Middle frontal gyrus (tissue), 1 donor: ENCODE results near the gene SCYGR2.
"Not testable (repeated sequence)": the region's sequence is repeated elsewhere in the genome, so short reads cannot be mapped to it uniquely, and the experiment has no call there.

Source experiments
- DNase-seq: peaks from one replicate; pipeline ENCODE4 v3.0.0-alpha.2; 2015; ENCODE audit warnings: low spot score; ENCODE audit errors: extremely low spot score

Gene SCYGR2, protein sequence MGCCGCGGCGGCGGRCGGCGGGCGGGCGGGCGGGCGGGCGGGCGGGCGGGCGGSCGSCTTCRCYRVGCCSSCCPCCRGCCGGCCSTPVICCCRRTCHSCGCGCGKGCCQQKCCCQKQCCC

DNA sequence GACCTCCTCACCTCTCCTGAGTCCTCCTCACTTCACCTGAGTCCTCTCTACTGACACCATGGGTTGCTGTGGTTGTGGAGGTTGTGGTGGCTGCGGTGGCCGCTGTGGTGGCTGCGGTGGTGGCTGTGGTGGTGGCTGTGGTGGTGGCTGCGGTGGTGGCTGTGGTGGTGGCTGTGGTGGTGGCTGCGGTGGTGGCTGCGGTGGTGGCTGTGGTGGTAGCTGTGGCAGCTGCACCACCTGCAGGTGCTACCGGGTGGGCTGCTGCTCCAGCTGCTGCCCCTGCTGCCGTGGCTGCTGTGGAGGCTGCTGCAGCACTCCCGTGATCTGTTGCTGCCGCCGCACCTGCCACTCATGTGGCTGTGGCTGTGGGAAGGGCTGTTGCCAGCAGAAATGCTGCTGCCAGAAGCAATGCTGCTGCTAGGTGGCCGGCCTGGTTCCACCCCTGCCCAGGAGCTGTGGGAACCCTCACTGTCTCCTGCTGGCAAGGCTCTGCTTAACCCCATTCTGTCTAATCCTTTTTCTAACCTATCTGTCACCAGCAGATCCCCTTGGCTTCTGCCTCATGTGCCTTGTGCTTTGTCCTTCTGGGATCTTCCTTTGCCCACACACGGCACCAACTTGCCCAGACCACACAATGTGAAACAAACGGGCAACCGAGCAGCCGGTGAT lies at the start of gene SCYGR2:
SCYGR2 (plus strand) TSS at position 59 of the 669 bp plus-strand sequence; CDS start at position 59, 0 bp downstream.
- not testable (repeated sequence) for DNase-seq

GRCh38 chr2:227551836-227552235 lies 46.9 kb upstream of the SCYGR2 start:
- no peak for DNase-seq

- no peak for DNase-seq
Measured at GRCh38 chr2:227562581-227562980, 36.1 kb upstream of the SCYGR2 start.

DNA sequence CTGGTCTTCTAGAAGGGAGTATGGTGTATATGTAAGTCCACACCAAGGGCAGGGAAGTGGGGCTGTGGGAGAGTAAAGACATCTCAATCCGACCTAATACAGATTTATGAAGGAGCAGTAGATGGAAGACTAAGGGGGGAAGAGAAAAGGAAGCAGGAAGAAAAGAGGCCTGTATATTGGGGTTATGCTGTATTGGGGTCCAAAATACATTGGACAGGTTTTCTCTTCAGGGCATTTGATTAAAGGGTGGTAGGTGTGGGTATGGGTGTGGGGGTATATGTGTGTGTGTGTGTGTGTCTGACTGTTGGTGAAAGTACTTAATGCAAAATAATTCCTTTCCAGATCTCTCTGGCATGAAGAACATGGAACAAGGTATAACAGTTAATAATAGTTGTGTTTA lies 33.6 kb upstream of the SCYGR2 start:
- DNase-seq, result no peak

DNA sequence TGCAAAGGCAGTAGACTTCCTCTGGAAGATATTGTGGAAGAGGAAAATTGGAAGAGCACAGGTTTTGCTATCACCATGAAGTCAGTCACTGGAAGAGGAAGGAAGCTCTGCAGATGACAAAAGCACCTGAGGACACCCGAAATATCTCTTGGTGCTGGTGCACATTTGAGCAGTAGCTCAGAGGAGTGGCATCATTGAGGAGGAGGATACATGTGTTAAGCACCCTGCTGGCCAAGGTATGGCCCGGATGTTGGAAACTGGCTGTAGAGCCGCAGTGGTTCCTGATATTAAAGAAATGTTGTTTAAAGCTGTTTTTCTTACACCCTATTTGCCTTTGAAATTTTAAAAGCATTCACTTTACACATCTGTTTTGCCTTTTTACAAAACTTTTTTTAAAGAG lies 32.7 kb upstream of the SCYGR2 start:
- no peak for DNase-seq

DNA sequence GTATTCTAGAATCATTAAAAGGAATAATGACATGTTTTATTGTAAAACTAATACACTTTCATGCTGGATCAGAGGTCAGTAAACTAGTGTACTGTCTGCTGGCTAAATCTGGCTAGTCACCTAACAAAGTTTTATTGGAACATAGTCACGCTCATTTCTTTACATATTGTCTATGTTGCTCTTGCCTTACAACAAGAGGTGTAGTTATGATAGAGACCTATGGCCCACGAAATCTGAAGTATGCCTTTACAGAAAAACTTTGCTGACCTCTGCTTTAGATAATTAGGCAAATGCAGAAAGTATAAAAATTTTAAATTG lies 29.9 kb upstream of the SCYGR2 start:
- no peak for DNase-seq

- DNase-seq, result no peak
Measured at GRCh38 chr2:227570615-227571014, 28.1 kb upstream of the SCYGR2 start.

DNA sequence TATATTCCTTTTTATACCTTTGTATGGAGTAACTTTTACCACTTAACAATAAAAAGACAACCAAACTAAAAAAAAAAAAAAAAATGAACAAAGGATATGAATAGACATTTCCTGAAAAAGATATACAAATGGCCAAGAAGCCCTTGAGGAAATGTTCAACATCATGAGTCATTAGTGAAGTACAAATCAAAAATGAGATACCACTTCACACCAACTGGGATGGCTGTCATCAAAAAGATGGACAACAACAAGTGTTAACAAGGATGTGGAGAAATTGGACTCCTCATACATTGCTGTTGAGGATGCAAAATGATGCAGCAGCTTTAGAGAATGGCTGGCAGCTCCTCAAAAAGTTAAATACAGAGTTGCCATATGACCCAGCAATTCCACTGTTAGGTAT lies 22.6 kb upstream of the SCYGR2 start:
- DNase-seq, result no peak

GRCh38 chr2:227576812-227577211 lies 21.9 kb upstream of the SCYGR2 start:
- no peak for DNase-seq

GRCh38 chr2:227577555-227577954 lies 21.1 kb upstream of the SCYGR2 start:
- no peak for DNase-seq

DNA sequence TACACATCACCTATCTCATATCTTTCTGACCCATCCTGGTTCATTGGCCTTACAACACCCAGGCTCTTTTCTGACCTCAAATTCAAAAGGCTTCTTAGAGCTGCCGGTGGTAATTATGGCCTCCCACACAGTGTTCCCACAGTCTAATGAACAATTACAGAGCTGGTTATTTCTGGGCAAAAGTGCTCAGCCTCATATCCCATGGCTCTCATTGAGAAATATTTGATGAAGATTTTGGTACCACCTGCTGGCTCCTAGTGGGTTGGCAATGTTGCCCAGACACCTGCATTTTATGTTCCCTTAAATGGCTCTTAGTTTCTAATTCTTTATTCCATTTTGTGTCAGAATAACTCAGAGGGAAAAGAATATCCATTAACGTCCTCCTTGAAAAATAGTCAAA lies 20.1 kb upstream of the SCYGR2 start:
- DNase-seq, result no peak

GRCh38 chr2:227579791-227580190 lies 18.9 kb upstream of the SCYGR2 start:
- no peak for DNase-seq

GRCh38 chr2:227582369-227582768 lies 16.3 kb upstream of the SCYGR2 start:
- DNase-seq, result no peak

DNA sequence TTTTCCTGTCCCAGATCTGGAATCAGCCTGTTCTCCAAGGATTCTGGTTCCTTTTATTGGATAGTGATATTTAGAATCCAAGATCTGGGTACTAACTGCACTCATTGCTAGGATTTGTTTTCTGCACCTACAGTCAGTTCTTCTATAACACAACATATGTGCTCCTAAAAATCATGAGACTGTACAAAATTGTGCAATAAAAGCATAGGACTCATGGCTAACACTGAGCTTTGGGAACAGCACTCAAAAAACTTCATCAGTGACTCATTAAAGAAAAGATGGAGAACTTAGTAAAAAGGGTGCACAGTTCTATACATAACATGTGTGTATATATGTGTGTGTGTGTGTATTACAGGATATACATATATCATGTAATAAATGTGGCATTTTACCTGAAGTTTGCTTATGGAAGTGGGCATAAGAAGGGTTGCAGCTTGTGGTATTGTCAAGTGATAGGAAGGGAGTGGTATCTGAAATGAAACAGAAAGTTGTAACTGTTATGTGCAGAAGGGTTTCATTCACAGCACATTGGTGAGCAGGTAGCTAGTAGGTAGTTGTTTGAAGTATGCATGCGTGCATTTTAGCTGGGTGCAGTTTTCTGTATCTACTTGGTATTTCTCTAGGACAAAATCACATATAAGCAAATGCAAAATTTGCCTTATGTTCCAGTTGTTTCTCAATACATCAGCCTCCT lies 5.9 kb upstream of the SCYGR2 start:
- DNase-seq, result no peak

DNA sequence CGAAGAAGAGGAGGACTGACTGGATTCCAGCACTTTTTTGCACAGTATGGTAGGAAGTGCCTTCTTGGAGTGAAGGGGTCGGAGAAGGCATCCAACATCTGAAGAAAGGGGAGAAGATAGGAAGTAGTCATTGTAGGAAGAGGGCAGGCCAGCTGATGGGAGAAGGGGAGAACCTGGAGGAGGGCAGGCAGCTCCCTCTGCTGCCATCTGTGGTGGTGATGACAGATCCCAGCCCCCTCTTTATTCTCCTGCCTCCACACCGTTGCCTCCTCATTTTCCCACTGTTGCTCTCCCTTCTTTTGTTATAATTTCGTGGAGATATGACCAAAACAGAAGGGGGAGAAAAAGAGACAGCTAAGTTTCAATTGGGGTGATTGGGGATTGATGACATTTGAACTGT lies 2.9 kb upstream of the SCYGR2 start:
- DNase-seq, result no peak

- DNase-seq, result no peak
Measured at GRCh38 chr2:227597036-227597435, 1.7 kb upstream of the SCYGR2 start.

- DNase-seq, result no peak
Measured at GRCh38 chr2:227597998-227598397, 695 bp upstream of the SCYGR2 start.

DNA sequence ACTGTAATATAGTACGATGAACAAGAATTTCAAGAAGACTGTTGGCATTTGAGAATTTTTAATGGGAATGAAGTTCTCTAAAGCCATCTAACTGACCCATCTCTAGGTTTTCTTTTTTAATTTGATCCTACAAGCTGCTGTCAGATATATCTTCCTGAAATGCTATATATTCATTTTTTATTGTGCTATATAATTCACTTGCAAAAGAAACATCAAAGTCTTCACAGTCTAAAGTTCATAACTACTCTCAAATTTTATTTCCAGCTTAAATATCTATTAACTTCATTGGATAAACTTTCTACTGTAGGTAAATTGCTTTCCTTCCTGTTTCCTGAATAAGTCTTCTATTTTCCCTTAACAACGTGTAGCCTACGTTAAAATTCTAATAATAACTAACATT lies 3.7 kb downstream of the SCYGR2 start:
- no peak for DNase-seq

DNA sequence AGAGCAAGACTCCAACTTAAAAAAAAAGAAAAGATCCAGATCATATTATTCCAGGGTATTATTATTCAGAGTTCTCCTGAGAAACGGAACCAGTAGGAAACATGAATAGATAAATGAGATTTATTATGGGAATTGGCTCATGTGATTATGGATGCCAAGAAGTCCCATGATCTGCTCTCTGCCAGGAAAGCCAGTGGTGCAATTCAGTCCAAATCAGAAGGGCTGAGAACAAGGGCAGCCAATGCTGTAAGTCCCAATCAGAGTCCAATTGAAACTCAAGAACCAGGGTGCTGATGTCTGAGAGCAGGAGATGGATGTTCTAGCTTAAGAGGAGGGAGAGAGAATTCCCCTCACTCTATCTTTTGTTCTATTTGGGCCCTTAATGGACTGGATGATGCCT lies 7.8 kb downstream of the SCYGR2 start:
- DNase-seq, result no peak

DNA sequence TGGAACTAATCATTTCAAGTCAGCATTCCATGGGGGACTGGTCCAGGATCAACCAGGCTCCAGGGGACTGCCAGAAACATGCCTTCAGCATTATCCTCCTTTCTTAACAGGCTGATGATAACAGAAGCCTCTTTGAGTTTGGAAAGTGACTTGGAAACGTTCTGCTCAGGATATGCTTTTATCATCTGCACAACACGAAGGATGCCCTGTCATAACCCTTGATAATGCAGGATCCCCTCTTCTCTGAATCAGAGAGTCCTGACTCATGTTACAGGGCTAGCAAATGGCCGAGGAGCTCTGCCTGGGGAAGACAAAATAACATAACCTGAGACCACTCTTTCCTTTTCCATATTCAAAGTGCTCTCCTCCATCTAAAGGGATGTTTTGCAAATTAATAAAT lies 9.2 kb downstream of the SCYGR2 start:
- no peak for DNase-seq

- no peak for DNase-seq
Measured at GRCh38 chr2:227608561-227609338, 10.1 kb downstream of the SCYGR2 start.

DNA sequence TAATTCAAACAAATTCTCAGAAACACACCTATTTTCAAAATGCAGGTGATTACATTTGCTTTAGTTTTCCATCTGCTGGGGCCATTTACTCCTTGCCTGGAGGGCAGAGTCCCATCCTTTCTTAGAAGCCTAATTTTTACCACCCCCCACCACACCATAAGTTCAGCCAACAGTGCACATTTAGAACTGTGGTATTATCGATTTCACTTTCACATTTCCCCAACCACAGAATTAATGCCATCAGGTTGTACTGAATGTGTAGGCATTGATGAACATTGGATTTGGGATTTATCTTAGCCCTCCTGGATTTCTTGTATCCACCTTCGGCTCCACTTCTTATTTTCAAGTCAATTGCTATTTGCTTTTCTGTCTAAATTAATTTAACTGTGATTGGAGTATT lies 11.4 kb downstream of the SCYGR2 start:
- no peak for DNase-seq
